GM23338 (cell line): ENCODE results near the gene GNGT1. TPM values are rescaled to one million over a fixed set of nuclear protein-coding genes. Genes with fewer than 3 reads are reported as not detected.

ENCODE experiments used
- ATAC-seq: fragments of 200-7000 bp; cut with Tn5 transposase; 3 replicates; pipeline ENCODE4 v1.9.1; 2020
- DNase-seq: peaks from one replicate; pipeline ENCODE4 v3.0.0-alpha.2; 2015; ENCODE audit warnings: low spot score
- H2AFZ ChIP-seq: fragments of 200-600 bp; sonication (generic); 2 replicates; pipeline ENCODE4 v1.8.0; 2016; ENCODE audit warnings: antibody characterized with exemption, mild to moderate bottlenecking, moderate library complexity
- H3F3A ChIP-seq: fragments of 200-600 bp; sonication (generic); replicated peaks from 2 replicates; pipeline ENCODE4 v1.8.0; 2017; ENCODE audit warnings: antibody characterized with exemption, mixed run types, low read depth
- H3K27ac ChIP-seq: fragments of 200-600 bp; sonication (generic); 2 replicates; pipeline ENCODE4 v1.6.1; 2016; ENCODE audit warnings: low read depth
- H3K27me3 ChIP-seq: fragments of 200-600 bp; sonication (generic); 2 replicates; pipeline ENCODE4 v1.8.0; 2016; ENCODE audit warnings: mild to moderate bottlenecking, mixed run types, moderate library complexity; ENCODE audit not compliant: insufficient read depth
- H3K36me3 ChIP-seq: fragments of 200-600 bp; sonication (generic); 2 replicates; pipeline ENCODE4 v1.8.0; 2016; ENCODE audit warnings: mild to moderate bottlenecking; ENCODE audit not compliant: insufficient read depth
- H3K4me1 ChIP-seq: fragments of 200-600 bp; sonication (generic); 2 replicates; pipeline ENCODE4 v1.8.0; 2016; ENCODE audit warnings: mild to moderate bottlenecking, moderate library complexity; ENCODE audit not compliant: insufficient read depth
- H3K4me2 ChIP-seq: fragments of 200-600 bp; sonication (generic); 2 replicates; pipeline ENCODE4 v1.7.1; 2017; ENCODE audit warnings: mixed run types
- H3K4me3 ChIP-seq: fragments of 200-600 bp; sonication (generic); 2 replicates; pipeline ENCODE4 v1.6.1; 2016; ENCODE audit warnings: mixed run types
- H3K79me2 ChIP-seq: fragments of 200-600 bp; sonication (generic); replicated peaks from 2 replicates; pipeline ENCODE4 v1.8.0; 2017; ENCODE audit warnings: mild to moderate bottlenecking; ENCODE audit not compliant: insufficient read depth
- H3K9me2 ChIP-seq: fragments of 200-600 bp; sonication (generic); 2 replicates; pipeline ENCODE4 v1.8.0; 2017; ENCODE audit not compliant: insufficient read depth
- H4K20me1 ChIP-seq: fragments of 200-600 bp; sonication (generic); replicated peaks from 2 replicates; pipeline ENCODE4 v1.8.0; 2017; ENCODE audit warnings: mild to moderate bottlenecking; ENCODE audit not compliant: insufficient read depth
- H3K27ac Mint-ChIP-seq: 2 replicates; pipeline ENCODE4 v1.8.0; 2020; ENCODE audit warnings: inconsistent platforms, mild to moderate bottlenecking, moderate library complexity, mixed read lengths
- H3K27me3 Mint-ChIP-seq: 3 replicates; pipeline ENCODE4 v1.8.0; 2022; ENCODE audit warnings: low read depth, mild to moderate bottlenecking, moderate library complexity, mixed read lengths, inconsistent platforms; ENCODE audit not compliant: insufficient read depth, poor library complexity
- H3K36me3 Mint-ChIP-seq: 3 replicates; pipeline ENCODE4 v1.8.0; 2021; ENCODE audit warnings: low read depth, mild to moderate bottlenecking, inconsistent platforms, moderate library complexity, mixed read lengths
- H3K4me1 Mint-ChIP-seq: 3 replicates; pipeline ENCODE4 v1.8.0; 2020; ENCODE audit warnings: mild to moderate bottlenecking, inconsistent platforms, mixed read lengths
- H3K4me3 Mint-ChIP-seq: 3 replicates; pipeline ENCODE4 v1.8.0; 2021; ENCODE audit warnings: moderate library complexity, mild to moderate bottlenecking, inconsistent platforms, mixed read lengths
- H3K9me3 Mint-ChIP-seq: 3 replicates; pipeline ENCODE4 v1.8.0; 2020; ENCODE audit warnings: moderate library complexity, mild to moderate bottlenecking, inconsistent platforms, mixed read lengths
- EZH2 ChIP-seq: fragments of 200-600 bp; sonication (generic); IDR thresholded peaks from one replicate; pipeline ENCODE4 v1.8.0; 2017; ENCODE audit warnings: antibody characterized with exemption, mild to moderate bottlenecking, low read depth; ENCODE audit not compliant: unreplicated experiment
- JUNB ChIP-seq: IDR thresholded peaks from one replicate; pipeline ENCODE4 v1.6.1; 2016; ENCODE audit warnings: antibody characterized with exemption; ENCODE audit not compliant: unreplicated experiment
- NANOG ChIP-seq: IDR thresholded peaks from 2 replicates; pipeline ENCODE4 v1.6.1; 2016; ENCODE audit warnings: antibody characterized with exemption, borderline replicate concordance
- POLR2AphosphoS5 ChIP-seq: IDR thresholded peaks from 2 replicates; pipeline ENCODE4 v1.6.1; 2016; ENCODE audit warnings: antibody characterized with exemption, low read depth
- STAT1 ChIP-seq: IDR thresholded peaks from one replicate; pipeline ENCODE4 v1.6.1; 2016; ENCODE audit warnings: antibody characterized with exemption; ENCODE audit not compliant: unreplicated experiment
- ZNF114 ChIP-seq: fragments of 250-450 bp; sonication (Bioruptor Pico); IDR thresholded peaks from 2 replicates; pipeline ENCODE4 v1.5.0; 2020; ENCODE audit warnings: mild to moderate bottlenecking, moderate library complexity
- ZNF331 ChIP-seq: fragments of 250-450 bp; sonication (Bioruptor Pico); IDR thresholded peaks from 2 replicates; pipeline ENCODE4 v1.5.0; 2020; ENCODE audit warnings: low read depth, mild to moderate bottlenecking, moderate library complexity
- polyA plus RNA-seq: library from polyadenylated mRNA; unstranded; fragments of >200 nt; fragmentation: Nextera tagmentation; extraction: Ambion mirVana; gene quantifications from 2 replicates; pipeline ENCODE4 v1.2.1, GENCODE V29; 2016
- total RNA-seq: library from RNA; depleted of rRNA; stranded (reverse); fragments of >200 nt; shearing (Covaris generic); gene quantifications from 2 replicates; pipeline ENCODE4 v1.2.3, GENCODE V29; 2014
- TF ChIP-seq, protein P1 (sequence below): IDR thresholded peaks from one replicate; pipeline ENCODE4 v1.6.1; 2018; ENCODE audit warnings: antibody characterized with exemption; ENCODE audit not compliant: unreplicated experiment
- TF ChIP-seq, protein P2 (sequence below): IDR thresholded peaks from 2 replicates; pipeline ENCODE4 v1.6.1; 2016; ENCODE audit warnings: antibody characterized with exemption
- TF ChIP-seq, protein P3 (sequence below): fragments of 250-450 bp; sonication (Bioruptor Pico); IDR thresholded peaks from 2 replicates; pipeline ENCODE4 v1.5.0; 2020; ENCODE audit warnings: mild to moderate bottlenecking, moderate library complexity
- TF ChIP-seq, protein P4 (sequence below), 2 experiments: fragments of 200-600 bp in 1 of 2; sonication (generic) in 1 of 2; conservative IDR thresholded peaks; 2 replicates each; pipeline versions ENCODE4 v1.5.1 to v1.6.1; 2016 to 2017; ENCODE audit warnings: antibody characterized with exemption in 2 of 2, low read depth in 2 of 2, mild to moderate bottlenecking in 2 of 2, moderate library complexity in 1 of 2

Gene GNGT1
- total and polyA plus RNA-seq, 2 experiments from 2014 or later, result 1.6 TPM; not detected in 1

DNA sequence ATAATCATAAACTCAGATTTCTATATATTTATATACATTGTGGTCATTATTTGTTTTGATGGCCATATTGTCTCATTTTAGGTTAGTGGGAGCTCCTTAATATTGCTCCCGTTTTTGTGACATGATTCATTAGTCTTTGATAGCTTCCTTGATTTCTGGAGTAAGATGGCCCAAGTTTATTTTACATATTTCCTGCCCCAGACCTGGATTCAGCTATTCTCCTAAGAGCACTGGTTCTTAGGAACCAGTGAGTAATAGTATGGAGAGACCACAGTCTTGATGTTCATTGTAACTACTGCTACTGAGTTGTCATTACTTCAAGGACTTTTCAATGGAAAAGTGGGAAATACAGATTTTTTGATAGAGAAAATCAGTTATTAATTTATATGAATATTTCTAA, 21.8 kb upstream of the GNGT1 start:
- DNase-seq (no peak), ATAC-seq (no peak)
- Mint-ChIP-seq H3K36me3 (peaks cover 3% of the 10 kb centered on the region; the same call in 1 of the 3 replicates), H3K4me3 (no peak overlapping the region), H3K9me3 (peaks cover 7% of the 10 kb centered on the region; the same call in 2 of the 3 replicates), H3K27ac (no peak overlapping the region), H3K27me3 (peaks cover 5% of the 10 kb centered on the region), H3K4me1 (peaks cover 1% of the 10 kb centered on the region; the same call in 1 of the 3 replicates)
- Histone ChIP-seq H3K27ac (no peak overlapping the region), H3F3A (no peaks in the 10 kb centered on the region), H3K79me2 (no peaks in the 10 kb centered on the region), H3K4me2 (no peak overlapping the region), H3K36me3 (no peaks in the 10 kb centered on the region; the same call in 1 of the 2 replicates), H3K9me2 (no peaks in the 10 kb centered on the region), H2AFZ (no peak overlapping the region), H4K20me1 (no peaks in the 10 kb centered on the region), H3K4me1 (no peaks in the 10 kb centered on the region; the same call in 1 of the 2 replicates), H3K4me3 (no peak overlapping the region), H3K27me3 (peaks cover 15% of the 10 kb centered on the region)
- no peak for TF ChIP-seq NANOG
- TF ChIP-seq, protein P1, sequence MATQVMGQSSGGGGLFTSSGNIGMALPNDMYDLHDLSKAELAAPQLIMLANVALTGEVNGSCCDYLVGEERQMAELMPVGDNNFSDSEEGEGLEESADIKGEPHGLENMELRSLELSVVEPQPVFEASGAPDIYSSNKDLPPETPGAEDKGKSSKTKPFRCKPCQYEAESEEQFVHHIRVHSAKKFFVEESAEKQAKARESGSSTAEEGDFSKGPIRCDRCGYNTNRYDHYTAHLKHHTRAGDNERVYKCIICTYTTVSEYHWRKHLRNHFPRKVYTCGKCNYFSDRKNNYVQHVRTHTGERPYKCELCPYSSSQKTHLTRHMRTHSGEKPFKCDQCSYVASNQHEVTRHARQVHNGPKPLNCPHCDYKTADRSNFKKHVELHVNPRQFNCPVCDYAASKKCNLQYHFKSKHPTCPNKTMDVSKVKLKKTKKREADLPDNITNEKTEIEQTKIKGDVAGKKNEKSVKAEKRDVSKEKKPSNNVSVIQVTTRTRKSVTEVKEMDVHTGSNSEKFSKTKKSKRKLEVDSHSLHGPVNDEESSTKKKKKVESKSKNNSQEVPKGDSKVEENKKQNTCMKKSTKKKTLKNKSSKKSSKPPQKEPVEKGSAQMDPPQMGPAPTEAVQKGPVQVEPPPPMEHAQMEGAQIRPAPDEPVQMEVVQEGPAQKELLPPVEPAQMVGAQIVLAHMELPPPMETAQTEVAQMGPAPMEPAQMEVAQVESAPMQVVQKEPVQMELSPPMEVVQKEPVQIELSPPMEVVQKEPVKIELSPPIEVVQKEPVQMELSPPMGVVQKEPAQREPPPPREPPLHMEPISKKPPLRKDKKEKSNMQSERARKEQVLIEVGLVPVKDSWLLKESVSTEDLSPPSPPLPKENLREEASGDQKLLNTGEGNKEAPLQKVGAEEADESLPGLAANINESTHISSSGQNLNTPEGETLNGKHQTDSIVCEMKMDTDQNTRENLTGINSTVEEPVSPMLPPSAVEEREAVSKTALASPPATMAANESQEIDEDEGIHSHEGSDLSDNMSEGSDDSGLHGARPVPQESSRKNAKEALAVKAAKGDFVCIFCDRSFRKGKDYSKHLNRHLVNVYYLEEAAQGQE, result no peak
- TF ChIP-seq, protein P2, sequence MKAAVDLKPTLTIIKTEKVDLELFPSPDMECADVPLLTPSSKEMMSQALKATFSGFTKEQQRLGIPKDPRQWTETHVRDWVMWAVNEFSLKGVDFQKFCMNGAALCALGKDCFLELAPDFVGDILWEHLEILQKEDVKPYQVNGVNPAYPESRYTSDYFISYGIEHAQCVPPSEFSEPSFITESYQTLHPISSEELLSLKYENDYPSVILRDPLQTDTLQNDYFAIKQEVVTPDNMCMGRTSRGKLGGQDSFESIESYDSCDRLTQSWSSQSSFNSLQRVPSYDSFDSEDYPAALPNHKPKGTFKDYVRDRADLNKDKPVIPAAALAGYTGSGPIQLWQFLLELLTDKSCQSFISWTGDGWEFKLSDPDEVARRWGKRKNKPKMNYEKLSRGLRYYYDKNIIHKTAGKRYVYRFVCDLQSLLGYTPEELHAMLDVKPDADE, result no peak
- TF ChIP-seq STAT1, result no peak
- TF ChIP-seq ZNF331 (CRISPR knock-in tag), result no peak
- TF ChIP-seq ZNF114, result no peak
- TF ChIP-seq POLR2AphosphoS5, result no peak
- TF ChIP-seq, protein P3, sequence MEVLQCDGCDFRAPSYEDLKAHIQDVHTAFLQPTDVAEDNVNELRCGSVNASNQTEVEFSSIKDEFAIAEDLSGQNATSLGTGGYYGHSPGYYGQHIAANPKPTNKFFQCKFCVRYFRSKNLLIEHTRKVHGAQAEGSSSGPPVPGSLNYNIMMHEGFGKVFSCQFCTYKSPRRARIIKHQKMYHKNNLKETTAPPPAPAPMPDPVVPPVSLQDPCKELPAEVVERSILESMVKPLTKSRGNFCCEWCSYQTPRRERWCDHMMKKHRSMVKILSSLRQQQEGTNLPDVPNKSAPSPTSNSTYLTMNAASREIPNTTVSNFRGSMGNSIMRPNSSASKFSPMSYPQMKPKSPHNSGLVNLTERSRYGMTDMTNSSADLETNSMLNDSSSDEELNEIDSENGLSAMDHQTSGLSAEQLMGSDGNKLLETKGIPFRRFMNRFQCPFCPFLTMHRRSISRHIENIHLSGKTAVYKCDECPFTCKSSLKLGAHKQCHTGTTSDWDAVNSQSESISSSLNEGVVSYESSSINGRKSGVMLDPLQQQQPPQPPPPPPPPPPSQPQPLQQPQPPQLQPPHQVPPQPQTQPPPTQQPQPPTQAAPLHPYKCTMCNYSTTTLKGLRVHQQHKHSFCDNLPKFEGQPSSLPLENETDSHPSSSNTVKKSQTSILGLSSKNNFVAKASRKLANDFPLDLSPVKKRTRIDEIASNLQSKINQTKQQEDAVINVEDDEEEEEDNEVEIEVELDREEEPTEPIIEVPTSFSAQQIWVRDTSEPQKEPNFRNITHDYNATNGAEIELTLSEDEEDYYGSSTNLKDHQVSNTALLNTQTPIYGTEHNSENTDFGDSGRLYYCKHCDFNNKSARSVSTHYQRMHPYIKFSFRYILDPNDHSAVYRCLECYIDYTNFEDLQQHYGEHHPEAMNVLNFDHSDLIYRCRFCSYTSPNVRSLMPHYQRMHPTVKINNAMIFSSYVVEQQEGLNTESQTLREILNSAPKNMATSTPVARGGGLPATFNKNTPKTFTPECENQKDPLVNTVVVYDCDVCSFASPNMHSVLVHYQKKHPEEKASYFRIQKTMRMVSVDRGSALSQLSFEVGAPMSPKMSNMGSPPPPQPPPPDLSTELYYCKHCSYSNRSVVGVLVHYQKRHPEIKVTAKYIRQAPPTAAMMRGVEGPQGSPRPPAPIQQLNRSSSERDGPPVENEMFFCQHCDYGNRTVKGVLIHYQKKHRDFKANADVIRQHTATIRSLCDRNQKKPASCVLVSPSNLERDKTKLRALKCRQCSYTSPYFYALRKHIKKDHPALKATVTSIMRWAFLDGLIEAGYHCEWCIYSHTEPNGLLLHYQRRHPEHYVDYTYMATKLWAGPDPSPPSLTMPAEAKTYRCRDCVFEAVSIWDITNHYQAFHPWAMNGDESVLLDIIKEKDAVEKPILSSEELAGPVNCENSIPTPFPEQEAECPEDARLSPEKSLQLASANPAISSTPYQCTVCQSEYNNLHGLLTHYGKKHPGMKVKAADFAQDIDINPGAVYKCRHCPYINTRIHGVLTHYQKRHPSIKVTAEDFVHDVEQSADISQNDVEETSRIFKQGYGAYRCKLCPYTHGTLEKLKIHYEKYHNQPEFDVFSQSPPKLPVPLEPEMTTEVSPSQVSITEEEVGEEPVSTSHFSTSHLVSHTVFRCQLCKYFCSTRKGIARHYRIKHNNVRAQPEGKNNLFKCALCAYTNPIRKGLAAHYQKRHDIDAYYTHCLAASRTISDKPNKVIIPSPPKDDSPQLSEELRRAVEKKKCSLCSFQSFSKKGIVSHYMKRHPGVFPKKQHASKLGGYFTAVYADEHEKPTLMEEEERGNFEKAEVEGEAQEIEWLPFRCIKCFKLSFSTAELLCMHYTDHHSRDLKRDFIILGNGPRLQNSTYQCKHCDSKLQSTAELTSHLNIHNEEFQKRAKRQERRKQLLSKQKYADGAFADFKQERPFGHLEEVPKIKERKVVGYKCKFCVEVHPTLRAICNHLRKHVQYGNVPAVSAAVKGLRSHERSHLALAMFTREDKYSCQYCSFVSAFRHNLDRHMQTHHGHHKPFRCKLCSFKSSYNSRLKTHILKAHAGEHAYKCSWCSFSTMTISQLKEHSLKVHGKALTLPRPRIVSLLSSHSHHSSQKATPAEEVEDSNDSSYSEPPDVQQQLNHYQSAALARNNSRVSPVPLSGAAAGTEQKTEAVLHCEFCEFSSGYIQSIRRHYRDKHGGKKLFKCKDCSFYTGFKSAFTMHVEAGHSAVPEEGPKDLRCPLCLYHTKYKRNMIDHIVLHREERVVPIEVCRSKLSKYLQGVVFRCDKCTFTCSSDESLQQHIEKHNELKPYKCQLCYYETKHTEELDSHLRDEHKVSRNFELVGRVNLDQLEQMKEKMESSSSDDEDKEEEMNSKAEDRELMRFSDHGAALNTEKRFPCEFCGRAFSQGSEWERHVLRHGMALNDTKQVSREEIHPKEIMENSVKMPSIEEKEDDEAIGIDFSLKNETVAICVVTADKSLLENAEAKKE (CRISPR knock-in tag), result no peak
- TF ChIP-seq JUNB, result no peak
- TF ChIP-seq, protein P4, sequence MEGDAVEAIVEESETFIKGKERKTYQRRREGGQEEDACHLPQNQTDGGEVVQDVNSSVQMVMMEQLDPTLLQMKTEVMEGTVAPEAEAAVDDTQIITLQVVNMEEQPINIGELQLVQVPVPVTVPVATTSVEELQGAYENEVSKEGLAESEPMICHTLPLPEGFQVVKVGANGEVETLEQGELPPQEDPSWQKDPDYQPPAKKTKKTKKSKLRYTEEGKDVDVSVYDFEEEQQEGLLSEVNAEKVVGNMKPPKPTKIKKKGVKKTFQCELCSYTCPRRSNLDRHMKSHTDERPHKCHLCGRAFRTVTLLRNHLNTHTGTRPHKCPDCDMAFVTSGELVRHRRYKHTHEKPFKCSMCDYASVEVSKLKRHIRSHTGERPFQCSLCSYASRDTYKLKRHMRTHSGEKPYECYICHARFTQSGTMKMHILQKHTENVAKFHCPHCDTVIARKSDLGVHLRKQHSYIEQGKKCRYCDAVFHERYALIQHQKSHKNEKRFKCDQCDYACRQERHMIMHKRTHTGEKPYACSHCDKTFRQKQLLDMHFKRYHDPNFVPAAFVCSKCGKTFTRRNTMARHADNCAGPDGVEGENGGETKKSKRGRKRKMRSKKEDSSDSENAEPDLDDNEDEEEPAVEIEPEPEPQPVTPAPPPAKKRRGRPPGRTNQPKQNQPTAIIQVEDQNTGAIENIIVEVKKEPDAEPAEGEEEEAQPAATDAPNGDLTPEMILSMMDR (conservative IDR thresholded peaks at IDR 0.05; ENCODE audit: low read depth in 2 of 2), result no peak
- TF ChIP-seq EZH2, result no peak
